Mononuclear cell (primary cell): ENCODE results near the gene DBH. TPM values are rescaled to one million over a fixed set of nuclear protein-coding genes. Genes with fewer than 3 reads are reported as not detected.
"Not testable (repeated sequence)": the region's sequence is repeated elsewhere in the genome, so short reads cannot be mapped to it uniquely, and the experiment has no call there.

ENCODE experiments used
- H3K27me3 ChIP-seq: 2 replicates; pipeline ENCODE4 v1.6.0; 2011; ENCODE audit warnings: low read length, control low read depth; ENCODE audit not compliant: insufficient read depth
- H3K4me1 ChIP-seq: 2 replicates; pipeline ENCODE4 v1.5.1; 2011; ENCODE audit warnings: mild to moderate bottlenecking, low read length, control low read depth; ENCODE audit not compliant: insufficient read depth
- H3K4me3 ChIP-seq: 2 replicates; pipeline ENCODE4 v1.5.1; 2011; ENCODE audit warnings: mild to moderate bottlenecking, low read length, moderate library complexity
- H3K9me3 ChIP-seq: 2 replicates; pipeline ENCODE4 v1.5.1; 2011; ENCODE audit warnings: low read depth, mild to moderate bottlenecking, control low read depth, low read length
- total RNA-seq: library from RNA; depleted of rRNA; stranded (reverse); fragments of >200 nt; gene quantifications from one replicate; pipeline ENCODE4 v1.2.3, GENCODE V29; 2012

The DBH gene
- total RNA-seq, 1 donor: 0.10 TPM

DNA sequence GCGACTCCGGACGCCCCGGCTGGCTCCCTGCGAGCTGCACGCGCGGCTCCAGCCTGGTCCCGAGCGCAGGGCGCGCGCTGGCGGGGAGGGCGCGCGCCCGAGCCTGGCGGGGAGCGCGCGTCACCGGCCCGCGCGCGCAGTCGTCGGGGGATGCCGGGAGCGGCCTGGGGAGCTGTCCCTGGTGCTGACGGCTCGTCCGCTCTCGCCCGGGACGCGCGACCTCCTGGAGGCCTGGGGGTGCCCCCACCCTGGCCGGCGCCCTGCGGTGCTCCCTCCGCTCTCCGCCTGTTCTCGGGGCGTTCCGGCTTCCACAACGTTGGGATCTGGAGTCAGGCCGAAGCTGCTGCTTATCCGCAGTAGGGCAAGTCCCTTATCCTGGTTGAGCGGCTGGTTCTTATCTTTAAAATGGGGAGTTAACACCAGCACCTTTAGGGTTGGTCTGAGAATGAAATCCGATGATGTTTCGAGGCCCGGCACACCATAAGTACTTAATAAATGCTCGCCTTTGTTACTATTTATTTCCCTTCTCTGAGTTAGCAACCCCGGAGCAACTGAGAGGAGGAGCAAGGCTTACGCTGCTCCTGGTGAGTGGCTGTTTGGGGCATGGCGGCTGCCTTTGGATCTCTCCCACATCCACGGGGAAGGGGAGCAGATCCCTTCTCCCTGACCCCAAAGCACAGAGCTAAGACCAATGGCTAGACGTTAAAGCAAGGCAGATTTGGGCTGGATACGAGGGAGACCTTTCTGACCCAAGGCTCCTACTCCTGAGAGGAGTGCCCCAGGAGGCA lies 26.7 kb upstream of the DBH start, which contains the start of gene FAM163B:
Gene FAM163B, minus strand, starts transcription at position 79 of the 788 bp plus-strand sequence. CDS start 29,166 bp downstream, outside the sequence.
- H3K4me1 ChIP-seq: no peaks in the 10 kb centered on the region
- peaks cover 9% of the 10 kb centered on the region for H3K27me3 ChIP-seq
- no peaks in the 10 kb centered on the region for H3K9me3 ChIP-seq
- H3K4me3 ChIP-seq: no peak within 1 kb of the TSS

- Histone ChIP-seq H3K4me1 (no peaks in the 10 kb centered on the region), H3K4me3 (no peak overlapping the region), H3K9me3 (no peaks in the 10 kb centered on the region), H3K27me3 (peaks cover 9% of the 10 kb centered on the region)
Measured at GRCh38 chr9:133610845-133611244, 25.3 kb upstream of the DBH start.

DNA sequence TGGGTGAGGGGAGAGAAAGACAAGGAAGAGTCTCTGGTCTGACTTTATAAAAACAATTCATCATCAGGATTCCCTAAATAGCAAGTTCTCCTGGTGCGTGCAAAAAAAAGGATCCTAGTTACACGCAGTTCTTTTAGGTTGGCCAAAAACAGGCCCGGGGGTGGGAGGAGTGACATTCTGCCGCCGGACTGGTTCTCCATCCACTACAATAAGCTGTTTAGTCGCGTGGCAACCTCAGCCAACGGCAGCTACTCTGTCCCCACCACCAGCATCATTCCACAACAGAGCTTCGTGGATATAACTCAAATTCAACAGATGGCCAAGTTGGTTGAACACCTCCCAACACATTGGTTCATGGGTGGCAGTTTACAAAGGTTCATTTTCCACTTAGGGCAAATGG lies 24.1 kb upstream of the DBH start:
- no peaks in the 10 kb centered on the region for H3K9me3 ChIP-seq
- H3K4me3 ChIP-seq: no peak overlapping the region
- no peaks in the 10 kb centered on the region for H3K4me1 ChIP-seq
- H3K27me3 ChIP-seq: peaks cover 9% of the 10 kb centered on the region

- H3K9me3 ChIP-seq: no peaks in the 10 kb centered on the region
- no peaks in the 10 kb centered on the region for H3K4me1 ChIP-seq
- peaks cover 9% of the 10 kb centered on the region for H3K27me3 ChIP-seq
- H3K4me3 ChIP-seq: no peak overlapping the region
Measured at GRCh38 chr9:133612816-133613215, 23.3 kb upstream of the DBH start.

DNA sequence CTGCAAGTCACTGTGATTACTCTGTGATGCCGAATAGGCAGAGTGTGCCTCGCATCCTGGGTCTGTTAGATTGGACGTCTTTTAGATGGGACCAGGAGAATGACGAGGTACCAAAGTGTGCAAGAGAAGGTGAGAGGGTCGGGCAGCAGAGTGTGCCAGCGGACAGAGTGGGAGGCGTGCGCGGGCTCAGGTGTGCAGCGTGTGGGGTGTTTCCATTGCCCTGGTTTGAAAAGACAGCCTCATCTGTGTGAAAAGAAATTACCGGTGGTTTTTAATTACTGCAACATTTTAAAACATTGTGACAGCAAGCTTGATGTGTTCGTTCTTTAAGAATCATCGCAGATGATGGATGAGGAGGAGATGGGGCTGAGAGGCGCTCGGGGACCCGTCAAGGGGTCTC lies 22.7 kb upstream of the DBH start:
- Histone ChIP-seq H3K4me1 (no peaks in the 10 kb centered on the region), H3K4me3 (no peak overlapping the region), H3K9me3 (no peaks in the 10 kb centered on the region), H3K27me3 (peaks cover 5% of the 10 kb centered on the region)

- H3K4me3 ChIP-seq: no peak overlapping the region
- peaks cover 3% of the 10 kb centered on the region for H3K27me3 ChIP-seq
- H3K9me3 ChIP-seq: no peaks in the 10 kb centered on the region
- no peaks in the 10 kb centered on the region for H3K4me1 ChIP-seq
Measured at GRCh38 chr9:133614056-133614455, 22.1 kb upstream of the DBH start.

GRCh38 chr9:133614678-133615077 lies 21.5 kb upstream of the DBH start:
- Histone ChIP-seq H3K4me1 (peaks cover 2% of the 10 kb centered on the region), H3K4me3 (no peak overlapping the region), H3K9me3 (no peaks in the 10 kb centered on the region), H3K27me3 (peaks cover 3% of the 10 kb centered on the region)

GRCh38 chr9:133615186-133615585 lies 21.0 kb upstream of the DBH start:
- no peak overlapping the region for H3K4me3 ChIP-seq
- no peaks in the 10 kb centered on the region for H3K9me3 ChIP-seq
- peaks cover 6% of the 10 kb centered on the region for H3K4me1 ChIP-seq
- H3K27me3 ChIP-seq: no peaks in the 10 kb centered on the region

- Histone ChIP-seq H3K4me3 (no peak overlapping the region), H3K27me3 (no peaks in the 10 kb centered on the region), H3K9me3 (no peaks in the 10 kb centered on the region), H3K4me1 (peaks cover 6% of the 10 kb centered on the region)
Measured at GRCh38 chr9:133615606-133616188, 20.5 kb upstream of the DBH start.

GRCh38 chr9:133616643-133617405 lies 19.3 kb upstream of the DBH start:
- H3K4me3 ChIP-seq: no peak overlapping the region

GRCh38 chr9:133618726-133619125 lies 17.4 kb upstream of the DBH start:
- peaks cover 6% of the 10 kb centered on the region for H3K4me1 ChIP-seq
- no peaks in the 10 kb centered on the region for H3K27me3 ChIP-seq
- H3K9me3 ChIP-seq: no peaks in the 10 kb centered on the region

More at GRCh38 chr9:133616643-133617405, 19.3 kb upstream of the DBH start:
- Histone ChIP-seq H3K27me3 (no peaks in the 10 kb centered on the region), H3K4me1 (peaks cover 6% of the 10 kb centered on the region), H3K9me3 (no peaks in the 10 kb centered on the region)

GRCh38 chr9:133619791-133620190 lies 16.4 kb upstream of the DBH start:
- H3K9me3 ChIP-seq: no peaks in the 10 kb centered on the region
- H3K27me3 ChIP-seq: no peaks in the 10 kb centered on the region
- H3K4me1 ChIP-seq: peaks cover 6% of the 10 kb centered on the region
- no peak overlapping the region for H3K4me3 ChIP-seq

More at GRCh38 chr9:133618726-133619125, 17.4 kb upstream of the DBH start:
- no peak overlapping the region for H3K4me3 ChIP-seq

- H3K4me1 ChIP-seq: peaks cover 6% of the 10 kb centered on the region
- no peaks in the 10 kb centered on the region for H3K9me3 ChIP-seq
- no peaks in the 10 kb centered on the region for H3K27me3 ChIP-seq
- no peak overlapping the region for H3K4me3 ChIP-seq
Measured at GRCh38 chr9:133621725-133622267, 14.4 kb upstream of the DBH start.

- Histone ChIP-seq H3K27me3 (no peaks in the 10 kb centered on the region), H3K9me3 (no peaks in the 10 kb centered on the region), H3K4me1 (peaks cover 6% of the 10 kb centered on the region)
Measured at GRCh38 chr9:133622555-133622954, 13.6 kb upstream of the DBH start.

DNA sequence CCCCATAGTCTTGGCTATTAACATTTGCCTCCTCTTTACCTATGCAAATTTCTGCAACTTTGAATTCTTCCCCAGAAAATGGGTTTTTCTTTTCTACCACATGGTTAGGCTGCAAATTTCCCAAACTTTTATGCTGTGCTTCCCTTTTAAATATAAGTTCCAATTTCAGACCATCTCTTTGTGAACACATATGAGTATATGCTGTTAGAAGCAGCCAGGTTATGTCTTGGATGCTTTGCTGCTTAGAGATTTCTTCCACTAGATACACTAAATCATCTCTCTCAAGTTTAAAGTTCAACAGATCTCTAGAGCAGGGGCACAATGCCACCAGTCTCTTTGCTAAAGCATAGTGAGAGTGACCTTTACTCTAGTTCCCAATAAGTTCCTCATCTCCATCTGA lies 10.2 kb upstream of the DBH start:
- not testable (repeated sequence) for H3K4me1 ChIP-seq, H3K27me3 ChIP-seq, H3K4me3 ChIP-seq, H3K9me3 ChIP-seq

More at GRCh38 chr9:133622555-133622954, 13.6 kb upstream of the DBH start:
- no peak overlapping the region for H3K4me3 ChIP-seq
